Measurements from ENCODE around the gene HSD3B1. TPM values are rescaled to one million over a fixed set of nuclear protein-coding genes. Genes with fewer than 3 reads are reported as not detected.

Gene HSD3B1
- total RNA-seq, 1 experiment from 2014 or later = not detected

DNA sequence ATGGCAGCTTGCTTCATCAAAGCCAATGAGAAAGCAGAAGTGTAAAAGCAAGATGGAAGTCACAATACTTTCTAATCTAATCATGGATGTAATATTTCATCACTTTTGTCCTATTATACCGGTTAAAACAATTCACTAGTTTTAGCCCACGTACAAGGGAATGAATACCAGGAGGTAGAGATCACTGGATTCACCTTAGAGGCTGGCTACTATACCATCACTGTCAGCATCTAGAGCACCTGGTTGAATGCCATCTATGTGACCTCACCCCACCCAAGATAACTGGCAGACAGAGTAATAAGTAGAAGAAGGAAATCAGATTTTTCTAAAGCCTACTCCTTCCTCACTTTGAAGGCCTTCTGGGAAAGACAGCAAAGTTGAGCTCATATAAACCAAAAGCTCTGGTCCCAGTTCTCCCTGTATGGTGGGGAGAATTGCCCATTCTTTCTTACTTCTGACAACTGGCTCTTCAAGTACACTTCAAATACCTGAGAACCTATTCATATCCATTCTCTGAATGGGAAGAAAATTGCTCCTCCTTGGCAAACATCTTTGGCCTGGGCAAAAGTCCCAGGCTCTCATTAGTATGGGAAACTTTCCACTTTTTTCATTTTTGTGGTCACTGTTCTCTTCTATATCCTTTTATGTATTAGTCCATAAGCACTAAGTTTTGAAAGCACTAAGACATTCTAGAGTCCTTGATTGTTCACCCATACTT, 24.8 kb downstream of the HSD3B1 start:
- TF ChIP-seq CTCF (conservative IDR thresholded peaks at IDR 0.05; ENCODE audit: low read depth, low read length) = no peak
- TF ChIP-seq EZH2phosphoT487 (IDR thresholded peaks at IDR 0.05; ENCODE audit: borderline replicate concordance, low read length) = no peak
- no peak for TF ChIP-seq EZH2 (IDR thresholded peaks at IDR 0.05; ENCODE audit: low read length, unreplicated experiment)
- BruUV-seq (replicated peaks) = no TSS peak
- Histone ChIP-seq H3K9me3 (ENCODE audit: low read length) (no peaks in the 10 kb centered on the region), H4K20me1 (ENCODE audit: low read length) (no peaks in the 10 kb centered on the region), H2AFZ (ENCODE audit: low read length) (no peak overlapping the region), H3K9ac (ENCODE audit: low read length) (no peak overlapping the region), H3K4me2 (ENCODE audit: low read length) (no peak overlapping the region), H3K9me2 (replicated peaks; ENCODE audit: low read length) (no peaks in the 10 kb centered on the region), H3K36me3 (ENCODE audit: low read depth, low read length) (no peaks in the 10 kb centered on the region), H3F3A (ENCODE audit: low read length, unreplicated experiment) (no peaks in the 10 kb centered on the region), H3K4me3 (ENCODE audit: low read length) (no peak overlapping the region), H3K27ac (ENCODE audit: low read length) (no peak overlapping the region), H3K79me2 (ENCODE audit: low read length) (no peaks in the 10 kb centered on the region), H3K27me3 (ENCODE audit: low read length) (peaks cover 16% of the 10 kb centered on the region; the same call in 1 of the 2 replicates), H3K4me1 (ENCODE audit: insufficient read depth, low read length) (no peaks in the 10 kb centered on the region)
- intact Hi-C loops (cut with micrococcal nuclease) = loop anchor here (10.0 kb wide), 1 partner anchor 47 kb away; no protein-coding TSS in a partner anchor
- CTCF ChIA-PET = no interaction called here
- DNase-seq (peak; percentile 57), ATAC-seq (no peak)
- POLR2A ChIA-PET (ENCODE audit: unreplicated experiment) = no interaction called here

DNA sequence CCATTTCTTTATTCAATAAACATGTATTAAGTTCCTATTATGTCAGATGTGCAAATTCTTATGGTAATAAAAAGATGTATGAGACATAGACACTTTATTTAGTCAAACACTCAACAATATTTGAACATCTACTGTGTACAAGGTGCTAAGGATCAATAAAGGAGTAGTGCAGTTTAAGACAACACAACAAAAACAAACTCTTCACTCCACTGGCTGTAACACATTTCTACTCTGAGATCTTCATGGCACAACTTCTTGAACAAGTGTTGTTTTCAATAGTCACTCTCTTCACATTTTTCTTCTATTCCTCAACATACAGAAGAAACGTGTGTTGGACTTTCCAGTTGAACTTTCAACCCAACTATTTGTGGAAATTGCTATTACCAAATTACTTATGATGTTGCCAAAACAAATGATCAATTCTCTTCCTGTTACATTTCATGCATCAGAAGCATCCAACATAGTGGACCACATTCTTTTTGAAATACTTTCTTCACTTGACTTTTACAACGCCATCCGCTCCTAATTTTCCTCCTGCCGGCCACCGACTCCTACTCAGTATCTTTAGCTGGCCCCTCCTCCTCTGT, 25.4 kb downstream of the HSD3B1 start:
- Histone ChIP-seq H4K20me1 (ENCODE audit: low read length) (no peaks in the 10 kb centered on the region), H2AFZ (ENCODE audit: low read length) (no peak overlapping the region), H3K4me2 (ENCODE audit: low read length) (no peak overlapping the region), H3K27me3 (ENCODE audit: low read length) (peaks cover 16% of the 10 kb centered on the region; the same call in 1 of the 2 replicates), H3K9ac (ENCODE audit: low read length) (no peak overlapping the region), H3K9me2 (replicated peaks; ENCODE audit: low read length) (no peaks in the 10 kb centered on the region), H3K4me1 (ENCODE audit: insufficient read depth, low read length) (no peaks in the 10 kb centered on the region), H3K4me3 (ENCODE audit: low read length) (no peak overlapping the region), H3K79me2 (ENCODE audit: low read length) (no peaks in the 10 kb centered on the region), H3K9me3 (ENCODE audit: low read length) (no peaks in the 10 kb centered on the region), H3K36me3 (ENCODE audit: low read depth, low read length) (no peaks in the 10 kb centered on the region), H3F3A (ENCODE audit: low read length, unreplicated experiment) (no peaks in the 10 kb centered on the region), H3K27ac (ENCODE audit: low read length) (no peak overlapping the region)
- DNase-seq (no peak), ATAC-seq (no peak)
- ChIA-PET CTCF (no interaction called here), POLR2A (ENCODE audit: unreplicated experiment) (no interaction called here)
- intact Hi-C loops (cut with micrococcal nuclease) = loop anchor here (10.0 kb wide), 1 partner anchor 48 kb away; no protein-coding TSS in a partner anchor
- no TSS peak for BruUV-seq (replicated peaks)
- TF ChIP-seq EZH2phosphoT487 (IDR thresholded peaks at IDR 0.05; ENCODE audit: borderline replicate concordance, low read length) = no peak
- TF ChIP-seq CTCF (conservative IDR thresholded peaks at IDR 0.05; ENCODE audit: low read depth, low read length) = no peak
- no peak for TF ChIP-seq EZH2 (IDR thresholded peaks at IDR 0.05; ENCODE audit: low read length, unreplicated experiment)

- CTCF ChIA-PET = no interaction called here
- POLR2A ChIA-PET (ENCODE audit: unreplicated experiment) = no interaction called here
- TF ChIP-seq EZH2phosphoT487 (IDR thresholded peaks at IDR 0.05; ENCODE audit: borderline replicate concordance, low read length) (no peak), EZH2 (IDR thresholded peaks at IDR 0.05; ENCODE audit: low read length, unreplicated experiment) (no peak), CTCF (conservative IDR thresholded peaks at IDR 0.05; ENCODE audit: low read depth, low read length) (no peak)
Observed at GRCh38 chr1:119535381-119535780, 28.4 kb downstream of the HSD3B1 start.

More at GRCh38 chr1:119535381-119535780, 28.4 kb downstream of the HSD3B1 start:
- no peaks in the 10 kb centered on the region for H3K9me2 ChIP-seq (replicated peaks; ENCODE audit: low read length)
- H3K4me2 ChIP-seq (ENCODE audit: low read length) = no peak overlapping the region
- no peak overlapping the region for H3K9ac ChIP-seq (ENCODE audit: low read length)
- H2AFZ ChIP-seq (ENCODE audit: low read length) = no peak overlapping the region
- H3K79me2 ChIP-seq (ENCODE audit: low read length) = no peaks in the 10 kb centered on the region
- ATAC-seq (no peak), DNase-seq (no peak)
- no peaks in the 10 kb centered on the region for H4K20me1 ChIP-seq (ENCODE audit: low read length)
- no peaks in the 10 kb centered on the region for H3K9me3 ChIP-seq (ENCODE audit: low read length)
- no peaks in the 10 kb centered on the region for H3K36me3 ChIP-seq (ENCODE audit: low read depth, low read length)
- H3K4me3 ChIP-seq (ENCODE audit: low read length) = no peak overlapping the region
- H3K27me3 ChIP-seq (ENCODE audit: low read length) = peaks cover 7% of the 10 kb centered on the region; the same call in 1 of the 2 replicates
- H3K4me1 ChIP-seq (ENCODE audit: insufficient read depth, low read length) = 0 out of 2 replicates have a peak, but pooled peaks cover 2% of the 10 kb centered on the region
- intact Hi-C loops (cut with micrococcal nuclease) = loop anchor here (10.0 kb wide), 1 partner anchor 51 kb away; no protein-coding TSS in a partner anchor
- H3K27ac ChIP-seq (ENCODE audit: low read length) = no peak overlapping the region
- H3F3A ChIP-seq (ENCODE audit: low read length, unreplicated experiment) = no peaks in the 10 kb centered on the region
- no TSS peak for BruUV-seq (replicated peaks)

Measured in PC-3 (cell line).